HepG2 (cell line): Measurements from ENCODE around the gene COPS7B. TPM values are rescaled to one million over a fixed set of nuclear protein-coding genes. Genes with fewer than 3 reads are reported as not detected.

ENCODE experiments used
- EP300 ChIP-seq, 3 experiments: sonication (generic) in 1 of 3; formaldehyde crosslinking in 1 of 3; IDR thresholded peaks; 2 replicates each; pipeline versions ENCODE4 v1.5.1 to v1.6.1; 2011 to 2020; ENCODE audit warnings: low read depth in 2 of 3, low read length in 2 of 3, borderline replicate concordance in 1 of 3, improper control_type of control experiment in 1 of 3, mild to moderate bottlenecking in 1 of 3, missing genetic modification reagents in 1 of 3, moderate library complexity in 1 of 3
- GTF3A ChIP-seq: sonication (generic); formaldehyde crosslinking; conservative IDR thresholded peaks from 2 replicates; pipeline ENCODE4 v1.4.0; 2020; ENCODE audit warnings: mild to moderate bottlenecking, missing genetic modification reagents
- HMGA1 ChIP-seq: sonication (generic); formaldehyde crosslinking; conservative IDR thresholded peaks from 2 replicates; pipeline ENCODE4 v1.4.0; 2020; ENCODE audit warnings: missing genetic modification reagents
- HNRNPLL ChIP-seq: fragments of 200-400 bp; formaldehyde crosslinking; IDR thresholded peaks from 2 replicates; pipeline ENCODE4 v1.6.1; 2017; ENCODE audit warnings: mild to moderate bottlenecking, low read depth, low read length; ENCODE audit not compliant: poor library complexity, severe bottlenecking
- KLF6 ChIP-seq: IDR thresholded peaks from 2 replicates; pipeline ENCODE4 v1.8.0; 2016; ENCODE audit warnings: missing biosample characterization, missing genetic modification reagents
- PRMT3 ChIP-seq: sonication (generic); formaldehyde crosslinking; IDR thresholded peaks from 2 replicates; pipeline ENCODE4 v1.8.1; 2022; ENCODE audit warnings: low read depth, mild to moderate bottlenecking, moderate library complexity, missing genetic modification reagents, borderline replicate concordance
- RFX1 ChIP-seq: fragments of 450-650 bp; IDR thresholded peaks from 2 replicates; pipeline ENCODE4 v1.6.1; 2017
- ZFX ChIP-seq: sonication (generic); formaldehyde crosslinking; IDR thresholded peaks from 2 replicates; pipeline ENCODE4 v1.4.0; 2020; ENCODE audit warnings: mild to moderate bottlenecking, low read depth, missing genetic modification reagents, moderate library complexity
- ZFY ChIP-seq: sonication (generic); formaldehyde crosslinking; IDR thresholded peaks from 2 replicates; pipeline ENCODE4 v1.4.0; 2020; ENCODE audit warnings: missing genetic modification reagents
- ZNF337 ChIP-seq: sonication (generic); formaldehyde crosslinking; IDR thresholded peaks from 2 replicates; pipeline ENCODE4 v1.5.1; 2020; ENCODE audit warnings: missing genetic modification reagents, low read depth, mild to moderate bottlenecking, borderline replicate concordance
- ZNF460 ChIP-seq: sonication (generic); formaldehyde crosslinking; IDR thresholded peaks from 2 replicates; pipeline ENCODE4 v1.5.1; 2020; ENCODE audit warnings: missing genetic modification reagents, mild to moderate bottlenecking, borderline replicate concordance
- ZNF543 ChIP-seq: sonication (generic); formaldehyde crosslinking; IDR thresholded peaks from 2 replicates; pipeline ENCODE4 v1.4.0; 2020; ENCODE audit warnings: mild to moderate bottlenecking, missing genetic modification reagents
- ZNF724P ChIP-seq: sonication (generic); formaldehyde crosslinking; IDR thresholded peaks from 2 replicates; pipeline ENCODE4 v1.8.0; 2022; ENCODE audit warnings: missing genetic modification reagents, borderline replicate concordance
- ZNF816 ChIP-seq: sonication (generic); formaldehyde crosslinking; IDR thresholded peaks from 2 replicates; pipeline ENCODE4 v1.8.0; 2022; ENCODE audit warnings: missing genetic modification reagents, mild to moderate bottlenecking, borderline replicate concordance
- ZNF839 ChIP-seq: sonication (generic); formaldehyde crosslinking; IDR thresholded peaks from 2 replicates; pipeline ENCODE4 v1.4.0; 2020; ENCODE audit warnings: missing genetic modification reagents, mild to moderate bottlenecking, borderline replicate concordance
- polyA plus RNA-seq, 8 experiments: library from polyadenylated mRNA; depleted of rRNA in 3 of 8; stranded (reverse) in 7 of 8; unstranded in 1 of 8; fragments of >200 nt; fragmentation: Illumina TruSeq in 4 of 8; extraction: Trizol in 4 of 8; gene quantifications; 2 replicates each; pipeline versions ENCODE4 v1.2.1 to v1.2.3, GENCODE V29; 2011 to 2016; ENCODE audit warnings: low read depth in 4 of 8, missing spikeins in 1 of 8, mixed read lengths in 1 of 8; ENCODE audit not compliant: insufficient read depth in 1 of 8
- total RNA-seq, 5 experiments: library from RNA; depleted of rRNA; stranded (reverse); fragments of >200 nt; fragmentation: Illumina TruSeq; extraction: Trizol; gene quantifications; 2 replicates each; pipeline ENCODE4 v1.2.3, GENCODE V29; 2016; ENCODE audit warnings: low read depth in 1 of 5
- TF ChIP-seq, protein P1 (sequence below), 2 experiments: sonication (generic) in 1 of 2; formaldehyde crosslinking in 1 of 2; IDR thresholded peaks; 2 replicates each; pipeline versions ENCODE4 v1.5.1 to v1.6.1; 2011 to 2020; ENCODE audit warnings: borderline replicate concordance in 1 of 2, low read depth in 1 of 2, low read length in 1 of 2, mild to moderate bottlenecking in 1 of 2, missing genetic modification reagents in 1 of 2, moderate library complexity in 1 of 2
- TF ChIP-seq, protein P2 (sequence below): sonication (generic); formaldehyde crosslinking; IDR thresholded peaks from 2 replicates; pipeline ENCODE4 v1.5.0; 2020; ENCODE audit warnings: missing genetic modification reagents
- TF ChIP-seq, protein P3 (sequence below): IDR thresholded peaks from 2 replicates; pipeline ENCODE4 v1.6.1; 2016
- TF ChIP-seq, protein P4 (sequence below): sonication (generic); formaldehyde crosslinking; IDR thresholded peaks from 2 replicates; pipeline ENCODE4 v1.8.1; 2023; ENCODE audit warnings: mild to moderate bottlenecking, missing genetic modification reagents, borderline replicate concordance
- TF ChIP-seq, protein P5 (sequence below): sonication (generic); formaldehyde crosslinking; IDR thresholded peaks from 2 replicates; pipeline ENCODE4 v1.4.0; 2020; ENCODE audit warnings: mild to moderate bottlenecking, missing genetic modification reagents

COPS7B gene
- total and polyA plus RNA-seq, 2 of the 13 experiments (the other 11 are each of a cell fraction or from before 2014, with no cell fraction given) = 30.6 to 62.7 TPM

DNA sequence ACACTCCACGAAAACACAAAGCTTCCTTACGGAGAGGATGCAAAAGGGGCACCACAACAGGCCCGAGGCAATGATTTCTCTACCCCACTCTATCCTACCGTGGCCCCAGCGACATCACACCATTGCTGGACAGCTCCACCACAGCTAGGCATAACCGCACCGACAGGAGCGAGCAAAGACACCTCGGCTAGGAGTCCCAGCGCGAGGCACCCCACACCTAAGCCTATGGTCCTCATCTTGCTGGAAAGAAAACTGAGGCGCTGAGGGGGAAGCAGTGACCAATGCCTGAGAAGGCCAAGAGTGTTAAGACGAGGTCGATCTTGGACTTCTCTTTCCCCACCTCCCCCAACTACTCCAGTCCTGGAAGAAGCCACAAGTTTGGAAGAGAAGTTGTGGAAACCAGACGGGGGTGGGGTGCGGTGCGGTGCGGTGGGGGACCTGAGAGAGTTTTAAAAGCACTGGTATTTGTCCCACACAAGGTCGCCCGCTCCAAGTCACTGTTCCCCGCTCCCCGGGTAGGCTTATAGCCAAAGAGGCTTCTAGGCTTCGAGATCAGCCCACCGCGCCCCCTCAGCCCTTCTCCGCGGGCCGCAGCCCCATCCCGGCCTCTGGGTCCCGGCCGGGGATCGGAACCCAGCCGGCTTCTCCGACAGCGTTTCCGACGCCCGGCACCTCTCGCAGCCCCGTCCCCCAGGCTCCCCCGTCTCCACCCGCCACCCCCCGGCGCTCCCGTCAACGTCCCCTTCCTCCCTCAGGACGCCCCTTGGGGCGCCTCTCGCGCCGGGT, 5.9 kb upstream of the COPS7B start (continued):
- TF ChIP-seq ZNF724P (CRISPR knock-in tag) (no peak), ZNF839 (CRISPR knock-in tag) (no peak), ZNF816 (CRISPR knock-in tag) (no peak; the same call in 1 of the 2 replicates), ZNF460 (CRISPR knock-in tag) (no peak), ZFX (no peak), ZFY (CRISPR knock-in tag) (no peak), ZNF337 (CRISPR knock-in tag) (no peak), PRMT3 (CRISPR knock-in tag) (no peak), HNRNPLL (no peak), ZNF543 (CRISPR knock-in tag) (no peak), HMGA1 (no peak), EP300 (IDR thresholded peaks at IDR 0.05; ENCODE audit: low read depth in 2 of 2, low read length in 2 of 2) (no peak), EP300 (CRISPR knock-in tag; IDR thresholded peaks at IDR 0.05; ENCODE audit: borderline replicate concordance) (no peak), KLF6 (CRISPR knock-in tag) (no peak), GTF3A (CRISPR knock-in tag) (no peak), RFX1 (no peak)
- TF ChIP-seq, protein P1, sequence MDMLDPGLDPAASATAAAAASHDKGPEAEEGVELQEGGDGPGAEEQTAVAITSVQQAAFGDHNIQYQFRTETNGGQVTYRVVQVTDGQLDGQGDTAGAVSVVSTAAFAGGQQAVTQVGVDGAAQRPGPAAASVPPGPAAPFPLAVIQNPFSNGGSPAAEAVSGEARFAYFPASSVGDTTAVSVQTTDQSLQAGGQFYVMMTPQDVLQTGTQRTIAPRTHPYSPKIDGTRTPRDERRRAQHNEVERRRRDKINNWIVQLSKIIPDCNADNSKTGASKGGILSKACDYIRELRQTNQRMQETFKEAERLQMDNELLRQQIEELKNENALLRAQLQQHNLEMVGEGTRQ (IDR thresholded peaks at IDR 0.05; ENCODE audit: low read depth, low read length) = no peak
- TF ChIP-seq, protein P1 (CRISPR knock-in tag; IDR thresholded peaks at IDR 0.05; ENCODE audit: borderline replicate concordance) = no peak
- TF ChIP-seq, protein P2, sequence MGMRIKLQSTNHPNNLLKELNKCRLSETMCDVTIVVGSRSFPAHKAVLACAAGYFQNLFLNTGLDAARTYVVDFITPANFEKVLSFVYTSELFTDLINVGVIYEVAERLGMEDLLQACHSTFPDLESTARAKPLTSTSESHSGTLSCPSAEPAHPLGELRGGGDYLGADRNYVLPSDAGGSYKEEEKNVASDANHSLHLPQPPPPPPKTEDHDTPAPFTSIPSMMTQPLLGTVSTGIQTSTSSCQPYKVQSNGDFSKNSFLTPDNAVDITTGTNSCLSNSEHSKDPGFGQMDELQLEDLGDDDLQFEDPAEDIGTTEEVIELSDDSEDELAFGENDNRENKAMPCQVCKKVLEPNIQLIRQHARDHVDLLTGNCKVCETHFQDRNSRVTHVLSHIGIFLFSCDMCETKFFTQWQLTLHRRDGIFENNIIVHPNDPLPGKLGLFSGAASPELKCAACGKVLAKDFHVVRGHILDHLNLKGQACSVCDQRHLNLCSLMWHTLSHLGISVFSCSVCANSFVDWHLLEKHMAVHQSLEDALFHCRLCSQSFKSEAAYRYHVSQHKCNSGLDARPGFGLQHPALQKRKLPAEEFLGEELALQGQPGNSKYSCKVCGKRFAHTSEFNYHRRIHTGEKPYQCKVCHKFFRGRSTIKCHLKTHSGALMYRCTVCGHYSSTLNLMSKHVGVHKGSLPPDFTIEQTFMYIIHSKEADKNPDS = no peak
- TF ChIP-seq, protein P3, sequence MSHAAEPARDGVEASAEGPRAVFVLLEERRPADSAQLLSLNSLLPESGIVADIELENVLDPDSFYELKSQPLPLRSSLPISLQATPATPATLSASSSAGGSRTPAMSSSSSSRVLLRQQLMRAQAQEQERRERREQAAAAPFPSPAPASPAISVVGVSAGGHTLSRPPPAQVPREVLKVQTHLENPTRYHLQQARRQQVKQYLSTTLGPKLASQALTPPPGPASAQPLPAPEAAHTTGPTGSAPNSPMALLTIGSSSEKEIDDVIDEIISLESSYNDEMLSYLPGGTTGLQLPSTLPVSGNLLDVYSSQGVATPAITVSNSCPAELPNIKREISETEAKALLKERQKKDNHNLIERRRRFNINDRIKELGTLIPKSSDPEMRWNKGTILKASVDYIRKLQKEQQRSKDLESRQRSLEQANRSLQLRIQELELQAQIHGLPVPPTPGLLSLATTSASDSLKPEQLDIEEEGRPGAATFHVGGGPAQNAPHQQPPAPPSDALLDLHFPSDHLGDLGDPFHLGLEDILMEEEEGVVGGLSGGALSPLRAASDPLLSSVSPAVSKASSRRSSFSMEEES (CRISPR knock-in tag) = peak; percentile 51; the same call in 1 of the 2 replicates
- TF ChIP-seq, protein P4, sequence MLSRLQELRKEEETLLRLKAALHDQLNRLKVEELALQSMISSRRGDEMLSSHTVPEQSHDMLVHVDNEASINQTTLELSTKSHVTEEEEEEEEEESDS (CRISPR knock-in tag) = no peak
- TF ChIP-seq, protein P5, sequence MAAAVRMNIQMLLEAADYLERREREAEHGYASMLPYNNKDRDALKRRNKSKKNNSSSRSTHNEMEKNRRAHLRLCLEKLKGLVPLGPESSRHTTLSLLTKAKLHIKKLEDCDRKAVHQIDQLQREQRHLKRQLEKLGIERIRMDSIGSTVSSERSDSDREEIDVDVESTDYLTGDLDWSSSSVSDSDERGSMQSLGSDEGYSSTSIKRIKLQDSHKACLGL (CRISPR knock-in tag) = no peak
